Thoracic aorta endothelial cell (primary cell): ENCODE results near the gene CD9. TPM values are rescaled to one million over a fixed set of nuclear protein-coding genes. Genes with fewer than 3 reads are reported as not detected.

Experiments used
- small RNA-seq: library from RNA; depleted of rRNA; stranded (forward); fragments of <200 nt; gene quantifications from one replicate; pipeline ENCODE3, GENCODE V24; 2012
- total RNA-seq: library from RNA; depleted of rRNA; stranded (reverse); fragments of >200 nt; gene quantifications from 2 replicates; pipeline ENCODE4 v1.2.3, GENCODE V29; 2012

Gene CD9, protein sequence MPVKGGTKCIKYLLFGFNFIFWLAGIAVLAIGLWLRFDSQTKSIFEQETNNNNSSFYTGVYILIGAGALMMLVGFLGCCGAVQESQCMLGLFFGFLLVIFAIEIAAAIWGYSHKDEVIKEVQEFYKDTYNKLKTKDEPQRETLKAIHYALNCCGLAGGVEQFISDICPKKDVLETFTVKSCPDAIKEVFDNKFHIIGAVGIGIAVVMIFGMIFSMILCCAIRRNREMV
- 544 and 1,258 TPM in 2 replicates for total RNA-seq

DNA sequence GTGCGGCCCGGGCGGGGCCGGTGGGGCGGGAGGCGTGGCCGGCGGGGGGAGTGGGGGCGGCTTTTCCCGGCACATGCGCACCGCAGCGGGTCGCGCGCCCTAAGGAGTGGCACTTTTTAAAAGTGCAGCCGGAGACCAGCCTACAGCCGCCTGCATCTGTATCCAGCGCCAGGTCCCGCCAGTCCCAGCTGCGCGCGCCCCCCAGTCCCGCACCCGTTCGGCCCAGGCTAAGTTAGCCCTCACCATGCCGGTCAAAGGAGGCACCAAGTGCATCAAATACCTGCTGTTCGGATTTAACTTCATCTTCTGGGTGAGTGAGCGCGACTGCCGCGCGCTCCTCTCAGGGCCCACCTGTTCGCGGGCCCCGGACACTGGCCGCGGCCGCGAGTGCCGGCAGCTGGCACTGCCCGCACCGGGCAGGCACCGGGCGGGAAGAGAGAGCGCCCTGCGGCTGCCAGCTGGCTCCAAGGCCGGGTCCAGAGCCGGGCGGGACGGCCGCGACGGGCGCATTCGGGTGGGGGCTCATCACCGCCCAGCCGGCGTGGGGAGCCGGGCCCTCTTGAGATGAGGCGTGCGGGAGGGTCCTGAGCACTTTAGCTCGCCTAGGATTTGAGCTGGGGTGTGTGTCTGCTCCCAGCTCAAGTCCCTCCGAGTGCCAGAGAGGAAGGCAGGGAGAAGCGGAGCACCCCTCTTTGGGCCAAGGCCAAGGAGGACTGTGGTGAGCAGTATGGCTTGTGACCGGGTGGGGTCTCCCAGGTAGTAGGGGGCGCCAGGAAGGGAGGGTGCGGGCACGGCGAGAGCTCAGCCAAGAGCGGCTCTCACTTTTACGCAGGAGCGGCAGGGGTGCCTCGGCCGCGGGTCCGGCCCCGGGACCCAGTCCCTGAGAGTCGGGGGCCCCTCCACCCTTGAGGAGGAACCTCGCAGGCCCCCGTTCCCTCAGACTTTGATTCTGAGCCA is at the start of gene CD9:
CD9 (plus strand) TSS at position 145 of the 957 bp plus-strand sequence; CDS start at position 245, 100 bp downstream.

Small RNA genes within 50 kb of the gene (small RNA-seq; reads per million reads assigned to genes)
- gene ATP5MFP5: not detected
- not detected for gene RF00019

Other genes starting within 250 kb of the CD9 start
- gene VWF, start 75.7 kb upstream of the CD9 start, total RNA-seq: 364 and 1,119 TPM in 2 replicates
- 0.07 TPM in 1 of 2 replicates, not detected in the other for gene PLEKHG6, start 110.3 kb downstream of the CD9 start, total RNA-seq
- gene TNFRSF1A, start 141.7 kb downstream of the CD9 start, total RNA-seq: 132 and 141 TPM in 2 replicates
- 0.22 TPM in 1 of 2 replicates, not detected in the other for gene SCNN1A, start 175.2 kb downstream of the CD9 start, total RNA-seq
- 81.8 and 82.4 TPM in 2 replicates for gene LTBR, start 183.8 kb downstream of the CD9 start, total RNA-seq
- gene CD27, start 244.6 kb downstream of the CD9 start, total RNA-seq: not detected in 2 replicates